ENCODE data around the gene ANKRD63. TPM values are rescaled to one million over a fixed set of nuclear protein-coding genes. Genes with fewer than 3 reads are reported as not detected.

ANKRD63 gene
- polyA plus RNA-seq, 3 donors: not detected

- 92% methylated on average over 8 of the region's 13 CpGs for WGBS (ENCODE audit: insufficient coverage)
- H3K4me2 ChIP-seq (replicated peaks; ENCODE audit: extremely low read depth, low read length, poor library complexity, severe bottlenecking): no peak overlapping the region
- H3K4me3 ChIP-seq (replicated peaks in 1 of 3; ENCODE audit: low read depth in 2 of 3, low read length in 3 of 3): no peak overlapping the region
- no peaks in the 10 kb centered on the region for H3K36me3 ChIP-seq (replicated peaks in 1 of 2; ENCODE audit: control insufficient read depth in 1 of 2, insufficient read depth in 2 of 2, low read length in 2 of 2)
- H3K27me3 ChIP-seq (ENCODE audit: control insufficient read depth in 2 of 2, insufficient read depth in 2 of 2, low read length in 2 of 2): peaks cover 21 to 32% of the 10 kb centered on the region in 2 donors
- intact Hi-C loops (cut with micrococcal nuclease): no loop called here
- Mint-ChIP-seq H3K27ac (no peak overlapping the region), H3K9me3 (peaks cover 0 to 5% (median 3%) of the 10 kb centered on the region in 7 donors), H3K4me1 (peaks cover 6% of the 10 kb centered on the region), H3K4me3 (peak overlapping the region in 1 of 2 donors; percentile 69), H3K36me3 (peaks cover 4 to 6% of the 10 kb centered on the region in 2 donors), H3K27me3 (ENCODE audit: low read depth in 3 of 3) (peaks cover 40 to 52% (median 47%) of the 10 kb centered on the region in 3 donors)
- no peak overlapping the region for H3K9ac ChIP-seq (ENCODE audit: insufficient read depth, low read length, poor library complexity, severe bottlenecking)
- H3K9me3 ChIP-seq (replicated peaks in 1 of 2; ENCODE audit: control insufficient read depth in 1 of 2, insufficient read depth in 1 of 2, low read length in 2 of 2): peaks cover 0 to 6% of the 10 kb centered on the region in 2 donors
- H3K79me2 ChIP-seq (ENCODE audit: insufficient read depth, low read length): no peaks in the 10 kb centered on the region
- no peak for TF ChIP-seq CTCF (IDR thresholded peaks at IDR 0.05)
- H3K27ac ChIP-seq (ENCODE audit: low read depth in 1 of 2, low read length in 2 of 2): no peak overlapping the region
- no peaks in the 10 kb centered on the region for H4K20me1 ChIP-seq (ENCODE audit: insufficient read depth, low read length)
- no peak overlapping the region for H2AFZ ChIP-seq (ENCODE audit: insufficient read depth, low read depth, low read length, poor library complexity, severe bottlenecking)
- peaks cover 10 to 15% of the 10 kb centered on the region in 2 donors for H3K4me1 ChIP-seq (ENCODE audit: control insufficient read depth in 1 of 2, insufficient read depth in 2 of 2, low read length in 2 of 2)
- DNase-seq: no peak
Observed at GRCh38 chr15:40250771-40251483, 31.9 kb downstream of the ANKRD63 start.

GRCh38 chr15:40250304-40250656 lies 32.6 kb downstream of the ANKRD63 start:
- H3K27me3 Mint-ChIP-seq (ENCODE audit: low read depth in 3 of 3): peaks cover 38 to 52% (median 47%) of the 10 kb centered on the region in 3 donors
- Histone ChIP-seq H3K79me2 (ENCODE audit: insufficient read depth, low read length) (no peaks in the 10 kb centered on the region), H3K4me2 (replicated peaks; ENCODE audit: extremely low read depth, low read length, poor library complexity, severe bottlenecking) (no peak overlapping the region), H3K9ac (ENCODE audit: insufficient read depth, low read length, poor library complexity, severe bottlenecking) (no peak overlapping the region), H3K27ac (ENCODE audit: low read depth in 1 of 2, low read length in 2 of 2) (no peak overlapping the region), H3K9me3 (replicated peaks in 1 of 2; ENCODE audit: control insufficient read depth in 1 of 2, insufficient read depth in 1 of 2, low read length in 2 of 2) (peaks cover 0 to 6% of the 10 kb centered on the region in 2 donors), H3K27me3 (ENCODE audit: control insufficient read depth in 2 of 2, insufficient read depth in 2 of 2, low read length in 2 of 2) (peaks cover 21 to 32% of the 10 kb centered on the region in 2 donors), H3K4me3 (replicated peaks in 1 of 3; ENCODE audit: low read depth in 2 of 3, low read length in 3 of 3) (no peak overlapping the region), H2AFZ (ENCODE audit: insufficient read depth, low read depth, low read length, poor library complexity, severe bottlenecking) (no peak overlapping the region), H3K4me1 (ENCODE audit: control insufficient read depth in 1 of 2, insufficient read depth in 2 of 2, low read length in 2 of 2) (peaks cover 10 to 15% of the 10 kb centered on the region in 2 donors), H4K20me1 (ENCODE audit: insufficient read depth, low read length) (no peaks in the 10 kb centered on the region), H3K36me3 (replicated peaks in 1 of 2; ENCODE audit: control insufficient read depth in 1 of 2, insufficient read depth in 2 of 2, low read length in 2 of 2) (no peaks in the 10 kb centered on the region)
- H3K36me3 Mint-ChIP-seq: peaks cover 4 to 6% of the 10 kb centered on the region in 2 donors
- peaks cover 6% of the 10 kb centered on the region for H3K4me1 Mint-ChIP-seq
- TF ChIP-seq CTCF (IDR thresholded peaks at IDR 0.05): no peak
- DNase-seq: no peak
- 87% methylated on average over 5 of the region's 8 CpGs for WGBS (ENCODE audit: insufficient coverage)
- H3K27ac Mint-ChIP-seq: no peak overlapping the region
- peaks cover 0 to 5% (median 3%) of the 10 kb centered on the region in 7 donors for H3K9me3 Mint-ChIP-seq
- intact Hi-C loops (cut with micrococcal nuclease): no loop called here
- peak overlapping the region in 1 of 2 donors; percentile 51 for H3K4me3 Mint-ChIP-seq

All from CD14-positive monocyte (primary cell).